HepG2 (cell line): ENCODE results near the gene CNNM4. TPM values are rescaled to one million over a fixed set of nuclear protein-coding genes. Genes with fewer than 3 reads are reported as not detected.

ENCODE experiments used
- ATAC-seq: fragments of 200-7000 bp; cut with Tn5 transposase; 3 replicates; pipeline ENCODE4 v1.9.1; 2020; ENCODE audit warnings: mild to moderate bottlenecking, moderate library complexity
- BruUV-seq: library from RNA; stranded (reverse); fragments of 400-500 nt; replicated peaks from 2 replicates; lab custom pipeline; 2021; lab: Mats Ljungman, UMichigan
- CTCF ChIA-PET: fragments of 300-600 bp; formaldehyde crosslinking; extraction: SDS; loops from one replicate; lab custom pipeline; 2021; ENCODE audit warnings: low total read pairs, inconsistent platforms, low intra/inter-chr PET ratio; lab: Yijun Ruan, JAX
- POLR2A ChIA-PET: fragments of 350-600 bp; sonication (Branson Sonifier 250); formaldehyde crosslinking; loops from one replicate; lab custom pipeline; 2020; ENCODE audit warnings: antibody characterized with exemption, inconsistent platforms; lab: Yijun Ruan, JAX
- DNase-seq: peaks from one replicate; pipeline ENCODE4 v3.0.0-alpha.2; 2015; ENCODE audit warnings: low spot score
- FAIRE-seq: peaks from 3 replicates; lab custom pipeline; 2011; peaks lifted over from hg19 to GRCh38; lab: Jason Lieb, UNC
- H2AFZ ChIP-seq: one replicate; pipeline ENCODE4 v1.6.1; 2011; ENCODE audit warnings: low read length, inconsistent platforms
- H3K27ac ChIP-seq: fragments of 300-600 bp; 3 replicates; pipeline ENCODE4 v1.8.0; 2011; ENCODE audit warnings: mixed run types, mild to moderate bottlenecking, mixed read lengths, low read length, inconsistent platforms; ENCODE audit not compliant: insufficient read depth; ENCODE audit errors: extremely low read length
- H3K27me3 ChIP-seq, 2 experiments: fragments of 200-600 bp in 1 of 2; 2 replicates in 1 of 2; 3 replicates in 1 of 2; pipeline versions ENCODE4 v1.6.0 to v1.8.0; 2011; ENCODE audit warnings: low read length in 2 of 2, mild to moderate bottlenecking in 2 of 2, moderate library complexity in 2 of 2, inconsistent platforms in 1 of 2; ENCODE audit not compliant: insufficient read depth in 2 of 2, control insufficient read depth in 1 of 2
- H3K36me3 ChIP-seq, 2 experiments: fragments of 200-600 bp in 1 of 2; replicated peaks in 1 of 2; 2 replicates in 1 of 2; 3 replicates in 1 of 2; pipeline versions ENCODE4 v1.5.1 to v1.8.0; 2011; ENCODE audit warnings: low read length in 2 of 2, inconsistent platforms in 1 of 2; ENCODE audit not compliant: insufficient read depth in 2 of 2, control insufficient read depth in 1 of 2
- H3K4me1 ChIP-seq: 2 replicates; pipeline ENCODE4 v1.5.1; 2012; ENCODE audit warnings: low read length, inconsistent platforms; ENCODE audit not compliant: insufficient read depth
- H3K4me2 ChIP-seq: 2 replicates; pipeline ENCODE4 v1.6.0; 2011; ENCODE audit warnings: low read depth, low read length, inconsistent platforms
- H3K4me3 ChIP-seq, 3 experiments: fragments of 200-600 bp in 1 of 3; sonication (generic), shearing (Covaris generic) in 1 of 3; replicated peaks in 1 of 3; 2 replicates each; pipeline ENCODE4 v1.5.1; 2011 to 2016; ENCODE audit warnings: low read length in 3 of 3, inconsistent platforms in 2 of 3, low read depth in 2 of 3, mild to moderate bottlenecking in 2 of 3, control low read depth in 1 of 3, mixed read lengths in 1 of 3; ENCODE audit not compliant: insufficient read depth in 1 of 3
- H3K79me2 ChIP-seq: one replicate; pipeline ENCODE4 v1.6.1; 2011; ENCODE audit warnings: low read length, inconsistent platforms; ENCODE audit not compliant: insufficient read depth
- H3K9ac ChIP-seq: 2 replicates; pipeline ENCODE4 v1.6.0; 2011; ENCODE audit warnings: mild to moderate bottlenecking, low read depth, low read length, inconsistent platforms; ENCODE audit not compliant: insufficient read depth
- H3K9me3 ChIP-seq: 2 replicates; pipeline ENCODE4 v1.5.1; 2012; ENCODE audit warnings: mild to moderate bottlenecking, low read length
- H4K20me1 ChIP-seq: 2 replicates; pipeline ENCODE4 v1.6.0; 2011; ENCODE audit warnings: inconsistent platforms, mild to moderate bottlenecking, low read length, moderate library complexity; ENCODE audit not compliant: insufficient read depth
- EEA1 ChIP-seq: sonication (generic); formaldehyde crosslinking; IDR thresholded peaks from 2 replicates; pipeline ENCODE4 v1.5.1; 2020; ENCODE audit warnings: mild to moderate bottlenecking, missing genetic modification reagents, borderline replicate concordance
- EZH2 ChIP-seq: conservative IDR thresholded peaks from 2 replicates; pipeline ENCODE4 v1.6.1; 2012; ENCODE audit warnings: mild to moderate bottlenecking, low read depth, low read length, moderate library complexity
- FOSL1 ChIP-seq: sonication (generic); formaldehyde crosslinking; IDR thresholded peaks from 2 replicates; pipeline ENCODE4 v1.9.0; 2021; ENCODE audit warnings: missing genetic modification reagents, borderline replicate concordance
- HDAC6 ChIP-seq: fragments of 200-600 bp; sonication (generic); IDR thresholded peaks from 2 replicates; pipeline ENCODE4 v1.7.0; 2017; ENCODE audit warnings: mild to moderate bottlenecking, antibody characterized with exemption, low read length, low read depth
- HNRNPL ChIP-seq: fragments of 200-400 bp; formaldehyde crosslinking; IDR thresholded peaks from 2 replicates; pipeline ENCODE4 v1.6.1; 2017; ENCODE audit warnings: mild to moderate bottlenecking, low read depth, low read length
- KDM5A ChIP-seq: fragments of 200-600 bp; sonication (generic); IDR thresholded peaks from 2 replicates; pipeline ENCODE4 v1.7.0; 2018; ENCODE audit warnings: antibody characterized with exemption, mild to moderate bottlenecking, low read length, borderline replicate concordance
- KLF13 ChIP-seq: sonication (generic); formaldehyde crosslinking; IDR thresholded peaks from 2 replicates; pipeline ENCODE4 v1.4.0; 2020; ENCODE audit warnings: mild to moderate bottlenecking, missing genetic modification reagents
- KLF6 ChIP-seq: IDR thresholded peaks from 2 replicates; pipeline ENCODE4 v1.8.0; 2016; ENCODE audit warnings: missing biosample characterization, missing genetic modification reagents
- MAX ChIP-seq: IDR thresholded peaks from 2 replicates; pipeline ENCODE4 v1.6.1; 2012; ENCODE audit warnings: inconsistent platforms
- PAF1 ChIP-seq: IDR thresholded peaks from 2 replicates; pipeline ENCODE4 v1.6.1; 2016; ENCODE audit warnings: missing genetic modification reagents, missing compliant biosample characterization
- POLR2G ChIP-seq: fragments of 200-400 bp; formaldehyde crosslinking; IDR thresholded peaks from 2 replicates; pipeline ENCODE4 v1.6.1; 2018; ENCODE audit warnings: mild to moderate bottlenecking, low read depth, low read length, moderate library complexity
- RBM22 ChIP-seq: fragments of 200-400 bp; formaldehyde crosslinking; optimal IDR thresholded peaks from 2 replicates; pipeline ENCODE3; 2017; ENCODE audit warnings: mild to moderate bottlenecking, low read length, moderate library complexity
- RELA ChIP-seq: sonication (generic); formaldehyde crosslinking; IDR thresholded peaks from 2 replicates; pipeline ENCODE4 v1.4.0; 2020; ENCODE audit warnings: missing genetic modification reagents
- SNRNP70 ChIP-seq: fragments of 200-400 bp; formaldehyde crosslinking; IDR thresholded peaks from 2 replicates; pipeline ENCODE4 v1.6.1; 2017; ENCODE audit warnings: mild to moderate bottlenecking, low read depth, low read length, moderate library complexity
- SP4 ChIP-seq: sonication (generic); formaldehyde crosslinking; IDR thresholded peaks from 2 replicates; pipeline ENCODE4 v1.8.1; 2023; ENCODE audit warnings: mild to moderate bottlenecking, missing genetic modification reagents
- TERF1 ChIP-seq: sonication (generic); formaldehyde crosslinking; IDR thresholded peaks from 2 replicates; pipeline ENCODE4 v1.8.0; 2022; ENCODE audit warnings: mild to moderate bottlenecking, missing genetic modification reagents, moderate library complexity
- ZNF354B ChIP-seq: sonication (generic); formaldehyde crosslinking; IDR thresholded peaks from 2 replicates; pipeline ENCODE4 v1.8.0; 2022; ENCODE audit warnings: mild to moderate bottlenecking, missing genetic modification reagents
- ZNF704 ChIP-seq: sonication (generic); formaldehyde crosslinking; IDR thresholded peaks from 2 replicates; pipeline ENCODE4 v1.8.1; 2023; ENCODE audit warnings: mild to moderate bottlenecking, inconsistent platforms, moderate library complexity, missing genetic modification reagents, borderline replicate concordance
- ZSCAN21 ChIP-seq: sonication (generic); formaldehyde crosslinking; IDR thresholded peaks from 2 replicates; pipeline ENCODE4 v1.8.0; 2022; ENCODE audit warnings: mild to moderate bottlenecking, missing genetic modification reagents, moderate library complexity, borderline replicate concordance
- WGBS: methylation state at CpG from one replicate; pipeline ENCODE4 v1.1.6; 2017; ENCODE audit warnings: low lambda C conversion rate; 5-methylcytosine and 5-hydroxymethylcytosine counted together
- in situ Hi-C: cut with HindIII; loops from 2 replicates; pipeline ENCODE4 v1.10.0; 2017; ENCODE audit warnings: low pct_unique_long_range_greater_than_20kb; ENCODE audit not compliant: extremely low pct_ligation_motif_present
- intact Hi-C: fragments of 100-400 bp; cut with micrococcal nuclease; formaldehyde crosslinking; loops from one replicate; pipeline ENCODE4 v1.10.0; 2022; ENCODE audit not compliant: unreplicated experiment
- polyA plus RNA-seq, 8 experiments: library from polyadenylated mRNA; depleted of rRNA in 3 of 8; stranded (reverse) in 7 of 8; unstranded in 1 of 8; fragments of >200 nt; fragmentation: Illumina TruSeq in 4 of 8; extraction: Trizol in 4 of 8; gene quantifications; 2 replicates each; pipeline versions ENCODE4 v1.2.1 to v1.2.3, GENCODE V29; 2011 to 2016; ENCODE audit warnings: low read depth in 4 of 8, missing spikeins in 1 of 8, mixed read lengths in 1 of 8; ENCODE audit not compliant: insufficient read depth in 1 of 8
- total RNA-seq, 5 experiments: library from RNA; depleted of rRNA; stranded (reverse); fragments of >200 nt; fragmentation: Illumina TruSeq; extraction: Trizol; gene quantifications; 2 replicates each; pipeline ENCODE4 v1.2.3, GENCODE V29; 2016; ENCODE audit warnings: low read depth in 1 of 5
- TF ChIP-seq, protein P1 (sequence below): fragments of 450-650 bp; IDR thresholded peaks from 2 replicates; pipeline ENCODE4 v1.6.1; 2016

Gene CNNM4
- total and polyA plus RNA-seq, 2 of the 13 experiments (the other 11 are each of a cell fraction or from before 2014, with no cell fraction given) = 5.9 to 8.4 TPM

- Histone ChIP-seq H3K4me3 (no peak overlapping the region), H3K27me3 (no peaks in the 10 kb centered on the region), H3K9ac (no peak overlapping the region), H3K4me1 (no peaks in the 10 kb centered on the region), H3K4me2 (no peak overlapping the region), H2AFZ (no peak overlapping the region), H3K36me3 (peaks cover under 1 to 3% of the 10 kb centered on the region in 2 experiments), H4K20me1 (no peaks in the 10 kb centered on the region), H3K79me2 (no peaks in the 10 kb centered on the region), H3K9me3 (no peaks in the 10 kb centered on the region), H3K27ac (no peak overlapping the region)
- ChIA-PET POLR2A (interaction anchor here (0.7 to 1.5 kb wide), 2 partner anchors 18 to 22 kb away, joined by 4 to 7 read pairs; partner anchors contain the start of gene ANKRD39), CTCF (no interaction called here)
- peak; percentile 6 for ATAC-seq
- intact Hi-C loops = no loop called here
- DNase-seq = no peak
- no peak for FAIRE-seq
- in situ Hi-C loops = no loop called here
- no TSS peak for BruUV-seq
- 97% methylated on average over 37 of the region's 37 CpGs for WGBS
- TF ChIP-seq EEA1 (CRISPR knock-in tag) = no peak
- TF ChIP-seq MAX = peak; percentile 15; the same call in 1 of the 2 replicates
- TF ChIP-seq RELA (CRISPR knock-in tag) = no peak
- no peak for TF ChIP-seq EZH2
- TF ChIP-seq POLR2G = 0 out of 2 replicates have a peak, but pooled peaks have one; percentile 6
- 0 out of 2 replicates have a peak, but pooled peaks have one; percentile 27 for TF ChIP-seq HNRNPL
- TF ChIP-seq HDAC6 = no peak
- no peak for TF ChIP-seq KLF6 (CRISPR knock-in tag)
- TF ChIP-seq PAF1 (CRISPR knock-in tag) = peak; percentile 56; the same call in 1 of the 2 replicates
- no peak for TF ChIP-seq SNRNP70
- no peak for TF ChIP-seq ZSCAN21 (CRISPR knock-in tag)
- TF ChIP-seq KDM5A = no peak
- no peak for TF ChIP-seq TERF1 (CRISPR knock-in tag)
- no peak for TF ChIP-seq FOSL1 (CRISPR knock-in tag)
- TF ChIP-seq, protein P1, sequence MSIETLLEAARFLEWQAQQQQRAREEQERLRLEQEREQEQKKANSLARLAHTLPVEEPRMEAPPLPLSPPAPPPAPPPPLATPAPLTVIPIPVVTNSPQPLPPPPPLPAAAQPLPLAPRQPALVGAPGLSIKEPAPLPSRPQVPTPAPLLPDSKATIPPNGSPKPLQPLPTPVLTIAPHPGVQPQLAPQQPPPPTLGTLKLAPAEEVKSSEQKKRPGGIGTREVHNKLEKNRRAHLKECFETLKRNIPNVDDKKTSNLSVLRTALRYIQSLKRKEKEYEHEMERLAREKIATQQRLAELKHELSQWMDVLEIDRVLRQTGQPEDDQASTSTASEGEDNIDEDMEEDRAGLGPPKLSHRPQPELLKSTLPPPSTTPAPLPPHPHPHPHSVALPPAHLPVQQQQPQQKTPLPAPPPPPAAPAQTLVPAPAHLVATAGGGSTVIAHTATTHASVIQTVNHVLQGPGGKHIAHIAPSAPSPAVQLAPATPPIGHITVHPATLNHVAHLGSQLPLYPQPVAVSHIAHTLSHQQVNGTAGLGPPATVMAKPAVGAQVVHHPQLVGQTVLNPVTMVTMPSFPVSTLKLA = no peak
- 0 out of 2 replicates have a peak, but pooled peaks have one; percentile 19 for TF ChIP-seq SP4
- no peak for TF ChIP-seq ZNF704 (CRISPR knock-in tag)
- no peak for TF ChIP-seq ZNF354B (CRISPR knock-in tag)
- TF ChIP-seq RBM22 = peak; percentile 16
- 0 out of 2 replicates have a peak, but pooled peaks have one; percentile 19 for TF ChIP-seq KLF13 (CRISPR knock-in tag)
These were observed 79.5 kb downstream of the CNNM4 start for GRCh38 chr2:96839875-96840850.
